Subcutaneous adipose tissue (tissue), 4 donors: ENCODE data around the gene HK1. TPM values are rescaled to one million over a fixed set of nuclear protein-coding genes. Genes with fewer than 3 reads are reported as not detected.

Experiments used
- total RNA-seq, 4 donors: library from RNA; depleted of rRNA; stranded (reverse); fragments of >200 nt; gene quantifications; one replicate each; pipeline ENCODE4 v1.1.0, GENCODE V29; 2016
- TF ChIP-seq, protein P1 (sequence below): fragments of 450-650 bp; IDR thresholded peaks from one replicate; pipeline ENCODE4 v1.5.1; 2016; ENCODE audit warnings: low read depth, mild to moderate bottlenecking, control low read depth, antibody characterized with exemption, moderate library complexity

Gene HK1
- total RNA-seq, 4 donors from 2014 or later, result 54.4 to 72.2 (median 57.8) TPM

DNA sequence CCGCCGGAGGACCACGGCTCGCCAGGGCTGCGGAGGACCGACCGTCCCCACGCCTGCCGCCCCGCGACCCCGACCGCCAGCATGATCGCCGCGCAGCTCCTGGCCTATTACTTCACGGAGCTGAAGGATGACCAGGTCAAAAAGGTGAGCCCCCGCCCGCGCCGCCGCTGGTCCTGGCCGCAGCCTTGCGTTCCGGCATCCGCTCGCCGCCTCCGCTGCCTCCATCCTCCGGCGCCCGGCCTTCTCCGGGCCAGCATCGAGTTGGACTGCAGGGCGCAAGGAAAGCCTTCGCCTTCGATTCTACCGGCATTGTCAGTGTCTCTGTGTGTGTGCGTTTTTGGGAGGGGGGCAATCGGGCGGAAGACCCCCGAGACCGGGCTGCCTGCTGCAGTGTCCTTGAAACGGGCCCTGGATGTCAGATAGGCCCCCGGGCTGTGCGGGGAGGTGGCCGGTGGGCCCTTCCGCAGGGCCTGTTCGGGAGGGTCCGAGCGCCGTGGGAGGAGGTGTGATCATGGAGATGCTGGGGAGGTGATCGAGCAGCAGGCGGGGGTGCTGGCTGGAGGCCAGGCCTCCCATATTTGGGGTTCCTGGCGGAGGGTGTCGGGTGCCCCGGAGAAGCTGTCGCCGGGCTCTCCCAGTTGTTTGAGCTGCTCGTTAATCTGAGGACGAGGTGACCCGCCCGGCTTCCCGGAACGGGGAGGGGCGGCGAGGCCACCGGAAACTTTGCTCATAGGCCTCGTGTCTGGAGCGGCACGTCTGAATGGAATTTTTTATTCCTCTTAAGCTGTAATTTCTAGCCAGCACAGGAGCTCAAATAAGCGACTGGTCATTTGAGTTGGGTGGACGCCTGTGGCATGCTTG is 40.8 kb downstream of the HK1 start:
- TF ChIP-seq, protein P1, sequence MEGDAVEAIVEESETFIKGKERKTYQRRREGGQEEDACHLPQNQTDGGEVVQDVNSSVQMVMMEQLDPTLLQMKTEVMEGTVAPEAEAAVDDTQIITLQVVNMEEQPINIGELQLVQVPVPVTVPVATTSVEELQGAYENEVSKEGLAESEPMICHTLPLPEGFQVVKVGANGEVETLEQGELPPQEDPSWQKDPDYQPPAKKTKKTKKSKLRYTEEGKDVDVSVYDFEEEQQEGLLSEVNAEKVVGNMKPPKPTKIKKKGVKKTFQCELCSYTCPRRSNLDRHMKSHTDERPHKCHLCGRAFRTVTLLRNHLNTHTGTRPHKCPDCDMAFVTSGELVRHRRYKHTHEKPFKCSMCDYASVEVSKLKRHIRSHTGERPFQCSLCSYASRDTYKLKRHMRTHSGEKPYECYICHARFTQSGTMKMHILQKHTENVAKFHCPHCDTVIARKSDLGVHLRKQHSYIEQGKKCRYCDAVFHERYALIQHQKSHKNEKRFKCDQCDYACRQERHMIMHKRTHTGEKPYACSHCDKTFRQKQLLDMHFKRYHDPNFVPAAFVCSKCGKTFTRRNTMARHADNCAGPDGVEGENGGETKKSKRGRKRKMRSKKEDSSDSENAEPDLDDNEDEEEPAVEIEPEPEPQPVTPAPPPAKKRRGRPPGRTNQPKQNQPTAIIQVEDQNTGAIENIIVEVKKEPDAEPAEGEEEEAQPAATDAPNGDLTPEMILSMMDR, result no peak

DNA sequence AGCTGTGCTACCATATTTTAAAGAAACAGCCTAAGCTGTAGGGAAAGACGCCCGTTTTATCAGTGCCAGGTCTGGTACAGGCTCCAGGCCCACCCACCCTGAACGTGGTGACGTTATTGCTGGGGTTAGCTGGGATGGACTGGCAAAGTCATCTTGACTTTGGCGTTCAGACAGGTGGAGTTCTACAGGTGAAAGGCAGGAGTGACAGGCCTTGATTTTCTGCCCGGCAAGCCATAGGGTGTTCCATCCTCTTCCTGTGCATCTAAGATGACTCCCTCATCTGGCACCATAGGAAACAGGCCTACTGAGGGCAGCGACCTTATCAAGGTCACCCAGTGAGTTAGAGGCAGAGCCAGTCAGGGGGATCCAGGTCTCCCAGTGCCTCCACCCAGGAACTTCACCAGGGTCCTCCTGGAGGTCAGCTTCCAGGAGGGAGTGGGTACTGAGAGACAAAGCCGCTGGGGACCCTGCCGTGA is 41.6 kb downstream of the HK1 start:
- TF ChIP-seq, protein P1, result no peak

DNA sequence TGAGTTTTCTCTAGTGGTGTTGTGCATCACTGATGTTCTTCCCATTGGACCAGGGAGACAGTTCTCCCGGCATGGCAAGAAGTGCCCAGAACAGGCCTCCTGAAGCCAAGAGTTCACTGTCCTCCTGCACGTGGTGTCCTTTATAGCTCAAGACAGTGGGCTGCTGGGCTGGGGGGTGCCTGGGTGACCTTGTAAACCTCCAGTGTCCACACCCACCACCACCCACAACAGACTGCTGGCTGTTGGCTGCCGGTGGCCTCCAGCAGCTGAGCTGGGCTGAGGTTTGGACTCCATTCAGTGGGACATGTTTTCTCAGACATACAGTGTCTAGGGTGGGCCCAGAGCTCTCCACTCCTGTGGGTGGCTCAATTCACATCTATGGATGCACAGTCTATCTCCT is 42.2 kb downstream of the HK1 start:
- TF ChIP-seq, protein P1, result no peak

DNA sequence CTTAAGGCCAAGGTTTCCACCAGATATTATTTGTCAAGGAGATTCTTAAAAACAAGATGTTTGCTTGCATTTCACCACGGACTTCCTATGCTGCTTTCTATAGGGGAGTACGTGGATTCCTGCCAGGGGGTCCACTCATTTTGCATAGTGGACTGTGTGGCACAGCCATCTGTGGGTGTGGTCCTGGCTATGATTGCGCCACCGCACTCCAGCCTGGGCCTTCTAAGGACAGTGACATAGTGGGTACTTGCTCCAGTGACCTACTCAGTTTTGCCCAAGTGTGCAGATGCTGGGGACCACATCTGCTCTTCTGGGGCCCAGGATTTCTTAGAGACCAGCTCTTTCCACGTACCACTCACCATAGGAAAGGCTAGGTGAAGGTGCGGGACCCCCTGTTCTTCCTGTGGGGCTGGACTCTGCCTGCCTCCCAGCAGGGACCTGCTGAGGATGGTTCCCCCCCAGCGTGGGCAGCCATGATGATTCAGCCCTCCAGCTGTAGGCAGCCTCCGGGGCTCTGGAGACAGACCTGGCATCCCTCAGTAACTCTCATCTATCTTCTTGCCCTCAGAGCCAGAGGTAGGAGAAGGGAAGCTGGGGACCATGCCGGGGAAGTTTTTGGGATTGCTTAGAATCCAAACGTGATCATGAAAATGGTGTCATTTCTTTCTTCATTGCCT is 42.9 kb downstream of the HK1 start:
- TF ChIP-seq, protein P1, result no peak

DNA sequence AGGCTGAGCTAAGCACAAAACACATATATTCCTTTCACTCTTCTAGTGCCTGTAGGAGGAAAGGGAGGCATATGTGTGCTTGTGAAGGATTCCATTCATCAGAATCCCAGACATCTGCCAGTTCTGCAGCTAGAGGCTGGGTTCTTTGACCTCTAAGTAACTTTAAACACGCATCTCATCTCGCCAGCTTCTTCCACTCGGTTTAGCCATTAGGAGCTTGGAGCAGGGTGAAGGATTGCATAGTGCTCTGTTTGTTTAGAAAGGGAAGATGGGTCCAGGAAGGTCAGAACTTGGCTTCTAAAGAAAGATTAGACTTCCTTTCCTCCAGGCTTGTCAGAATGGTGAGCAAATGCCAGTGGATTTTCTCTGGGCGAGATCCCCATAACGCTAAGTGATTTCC is 43.6 kb downstream of the HK1 start:
- TF ChIP-seq, protein P1, result no peak

DNA sequence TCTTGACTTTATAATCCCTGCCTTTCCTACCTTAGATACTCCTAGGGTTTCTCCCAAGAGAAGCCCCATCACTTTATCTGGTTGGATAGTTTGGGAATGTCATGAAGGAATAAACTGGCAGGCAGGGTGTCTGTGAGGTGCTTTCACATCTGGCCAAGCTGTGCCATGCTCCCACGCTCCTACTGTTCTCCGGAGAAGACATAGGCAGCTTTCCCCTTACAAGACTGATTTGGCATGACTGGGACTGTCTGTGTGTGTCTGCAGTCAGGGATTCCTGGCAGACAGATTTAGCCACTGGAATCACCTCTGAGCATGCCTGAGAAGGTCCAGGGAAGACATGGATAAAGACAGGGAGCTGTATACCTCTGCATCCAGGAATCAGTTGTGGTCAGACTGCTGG is 45.3 kb downstream of the HK1 start:
- TF ChIP-seq, protein P1, result no peak

DNA sequence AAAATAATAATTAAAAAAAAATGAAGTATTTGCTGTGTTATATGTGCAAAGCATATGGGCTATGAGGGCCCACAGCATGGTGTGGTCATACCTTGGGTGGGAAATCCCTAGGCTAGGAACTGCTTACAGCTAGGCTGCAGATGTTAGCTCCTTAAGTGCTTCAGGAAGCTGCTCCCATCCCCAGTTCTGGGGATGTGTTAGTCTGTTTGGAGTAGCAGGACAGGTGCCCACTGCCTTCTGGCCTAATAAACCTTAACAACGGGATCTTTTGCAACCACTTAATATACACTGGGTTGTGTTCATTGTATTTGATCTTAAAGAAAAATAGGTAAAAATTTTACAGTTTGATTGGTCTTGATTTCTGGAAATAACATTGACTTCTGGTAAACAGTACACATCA is 46.3 kb downstream of the HK1 start:
- TF ChIP-seq, protein P1, result no peak
